H1 (cell line): Measurements from ENCODE around the gene TC2N. TPM values are rescaled to one million over a fixed set of nuclear protein-coding genes. Genes with fewer than 3 reads are reported as not detected.

Experiments used
- EGR1 ChIP-seq: IDR thresholded peaks from 2 replicates; pipeline ENCODE4 v1.6.1; 2011; ENCODE audit warnings: low read depth, low read length, borderline replicate concordance
- POLR2A ChIP-seq, 2 experiments: IDR thresholded peaks; 1 replicate in 1 of 2; 2 replicates in 1 of 2; pipeline ENCODE4 v1.6.1; 2011; ENCODE audit warnings: low read depth in 2 of 2, low read length in 2 of 2, mild to moderate bottlenecking in 2 of 2; ENCODE audit errors: control extremely low read depth in 1 of 2
- polyA plus RNA-seq, 7 experiments: library from polyadenylated mRNA; depleted of rRNA in 3 of 7; stranded (reverse) in 5 of 7; unstranded in 2 of 7; fragments of >200 nt in 5 of 7; fragments of 200-250 nt in 2 of 7; gene quantifications; 1 replicate in 5 of 7; 2 replicates in 1 of 7; 4 replicates in 1 of 7; pipeline versions ENCODE4 v1.2.1 to v1.2.3, GENCODE V29; 2011 to 2013; ENCODE audit warnings: missing spikeins in 2 of 7, mixed read lengths in 2 of 7
- total RNA-seq: library from RNA; stranded (reverse); fragmentation: NEBNext Ultra II Directional; extraction: Animal tissue kit (Norgen Biotek cat#: 25700); gene quantifications from 2 replicates; pipeline ENCODE4 v1.2.1, GENCODE V29; 2021
- TF ChIP-seq, protein P1 (sequence below): IDR thresholded peaks from 2 replicates; pipeline ENCODE4 v1.6.1; 2011; ENCODE audit warnings: low read length, improper control_type of control experiment

TC2N gene
- total and polyA plus RNA-seq, 2 of the 8 experiments (the other 6 are each of a cell fraction or from before 2014, with no cell fraction given): 9.7 to 36.2 TPM

DNA sequence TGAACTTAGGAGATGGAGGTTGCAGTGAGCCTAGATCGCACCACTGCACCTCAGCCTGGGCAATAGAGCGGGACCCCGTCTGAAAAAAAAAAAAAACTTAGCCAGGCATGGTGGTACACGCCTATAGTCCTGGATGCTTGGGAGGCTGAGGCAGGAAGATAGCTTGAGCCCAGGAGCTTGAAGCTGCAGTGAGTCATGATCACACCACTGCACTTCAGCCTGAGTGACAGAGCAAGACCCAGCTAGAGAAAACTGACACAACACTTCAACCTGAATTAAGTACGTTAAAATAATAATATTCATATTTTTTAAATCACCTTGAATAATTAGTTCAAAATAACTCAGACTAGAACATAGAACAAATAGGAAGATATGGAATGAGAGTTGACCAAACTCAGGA is 129.7 kb downstream of the TC2N start (continued):
- TF ChIP-seq, protein P1, sequence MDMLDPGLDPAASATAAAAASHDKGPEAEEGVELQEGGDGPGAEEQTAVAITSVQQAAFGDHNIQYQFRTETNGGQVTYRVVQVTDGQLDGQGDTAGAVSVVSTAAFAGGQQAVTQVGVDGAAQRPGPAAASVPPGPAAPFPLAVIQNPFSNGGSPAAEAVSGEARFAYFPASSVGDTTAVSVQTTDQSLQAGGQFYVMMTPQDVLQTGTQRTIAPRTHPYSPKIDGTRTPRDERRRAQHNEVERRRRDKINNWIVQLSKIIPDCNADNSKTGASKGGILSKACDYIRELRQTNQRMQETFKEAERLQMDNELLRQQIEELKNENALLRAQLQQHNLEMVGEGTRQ: no peak
- TF ChIP-seq EGR1 (no peak), POLR2A (IDR thresholded peaks at IDR 0.05; ENCODE audit: control extremely low read depth in 1 of 2, low read depth in 2 of 2, low read length in 2 of 2) (no peak)
- TF ChIP-seq, all 59 proteins: peak for 0
